Esophagus squamous epithelium (tissue), 5 donors: ENCODE results near the gene OAT. TPM values are rescaled to one million over a fixed set of nuclear protein-coding genes. Genes with fewer than 3 reads are reported as not detected.

Experiments used
- DNase-seq: peaks from one replicate; lab custom pipeline; 2025; lab: John Stamatoyannopoulos, UW
- H3K27ac ChIP-seq, 4 donors: fragments of 200-600 bp; sonication (generic); one replicate each; pipeline ENCODE4 v1.5.1; 2016 to 2019; ENCODE audit warnings: mild to moderate bottlenecking in 1 of 4
- H3K27me3 ChIP-seq, 4 donors: fragments of 200-600 bp; sonication (generic); 1 replicate in 3 of 4; 2 replicates in 1 of 4; pipeline versions ENCODE4 v1.5.1 to v1.6.0; 2017 to 2021; ENCODE audit warnings: antibody characterized with exemption in 1 of 4
- H3K36me3 ChIP-seq, 3 donors: fragments of 200-600 bp; sonication (generic); one replicate each; pipeline ENCODE4 v1.5.1; 2016 to 2019
- H3K4me1 ChIP-seq, 3 donors: fragments of 200-600 bp; sonication (generic); one replicate each; pipeline ENCODE4 v1.5.1; 2017 to 2019
- H3K4me3 ChIP-seq, 4 donors: fragments of 200-600 bp; sonication (generic); 1 replicate in 3 of 4; 2 replicates in 1 of 4; pipeline ENCODE4 v1.5.1; 2016 to 2019; ENCODE audit warnings: mild to moderate bottlenecking in 2 of 4, moderate library complexity in 1 of 4
- H3K9me3 ChIP-seq, 3 donors: fragments of 200-600 bp; sonication (generic); one replicate each; pipeline ENCODE4 v1.5.1; 2016 to 2019
- CTCF ChIP-seq, 6 experiments: fragments of 450-650 bp in 4 of 6; fragments of 200-600 bp in 2 of 6; sonication (generic) in 2 of 6; IDR thresholded peaks; one replicate each; pipeline ENCODE4 v1.5.1; 2016 to 2019; ENCODE audit warnings: antibody characterized with exemption in 6 of 6, mild to moderate bottlenecking in 4 of 6, moderate library complexity in 4 of 6
- POLR2A ChIP-seq, 4 donors: fragments of 450-650 bp; IDR thresholded peaks; one replicate each; pipeline ENCODE4 v1.6.1; 2017; ENCODE audit warnings: antibody characterized with exemption in 4 of 4, mild to moderate bottlenecking in 4 of 4, moderate library complexity in 3 of 4
- WGBS, 2 donors: methylation state at CpG; one replicate each; pipeline ENCODE4 v1.1.5; 2018; 5-methylcytosine and 5-hydroxymethylcytosine counted together
- intact Hi-C: fragments of 100-400 bp; cut with DNase I; formaldehyde crosslinking; loops from one replicate; pipeline ENCODE4 v1.15.0; 2022
- total RNA-seq, 4 donors: library from RNA; depleted of rRNA; stranded (reverse); fragments of >200 nt; gene quantifications; one replicate each; pipeline ENCODE4 v1.1.0, GENCODE V29; 2016
- donor health status: DM: yes; HTN: yes; CAD: no.

The OAT gene
- total RNA-seq, 4 donors from 2014 or later = 101 to 194 (median 131) TPM

DNA sequence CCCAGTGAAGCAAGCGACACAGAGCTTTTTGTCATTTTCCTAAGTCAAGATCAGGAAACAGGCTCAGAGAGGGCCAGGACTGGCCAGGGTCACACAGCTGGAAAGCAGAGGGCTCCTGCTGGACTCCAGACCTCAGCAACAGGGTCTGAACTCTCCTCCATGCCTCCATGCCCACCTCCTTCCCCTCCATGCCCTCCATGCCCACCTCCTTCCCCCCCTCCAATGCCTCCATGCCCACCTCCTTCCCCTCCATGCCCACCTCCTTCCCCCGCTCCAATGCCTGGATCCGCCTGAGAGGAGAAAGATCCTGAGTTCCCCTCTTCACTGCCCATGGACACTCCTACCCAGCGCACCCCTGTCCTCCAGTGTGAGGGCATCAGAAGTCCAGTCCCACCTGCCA, 51.3 kb downstream of the OAT start:
- DNase-seq = no peak
- intact Hi-C loops = no loop called here
- TF ChIP-seq POLR2A (IDR thresholded peaks at IDR 0.05) = no peak
- TF ChIP-seq CTCF (IDR thresholded peaks at IDR 0.05) = no peak
- Histone ChIP-seq H3K27ac (no peak overlapping the region), H3K27me3 (peaks cover 0 to 12% (median 0%) of the 10 kb centered on the region in 4 donors), H3K4me3 (no peak overlapping the region), H3K4me1 (peaks cover 0 to 6% (median 0%) of the 10 kb centered on the region in 3 donors), H3K36me3 (no peaks in the 10 kb centered on the region), H3K9me3 (no peaks in the 10 kb centered on the region)
- WGBS, 2 donors = 89 to 94% methylated on average over 2 to 3 of the region's 4 CpGs

DNA sequence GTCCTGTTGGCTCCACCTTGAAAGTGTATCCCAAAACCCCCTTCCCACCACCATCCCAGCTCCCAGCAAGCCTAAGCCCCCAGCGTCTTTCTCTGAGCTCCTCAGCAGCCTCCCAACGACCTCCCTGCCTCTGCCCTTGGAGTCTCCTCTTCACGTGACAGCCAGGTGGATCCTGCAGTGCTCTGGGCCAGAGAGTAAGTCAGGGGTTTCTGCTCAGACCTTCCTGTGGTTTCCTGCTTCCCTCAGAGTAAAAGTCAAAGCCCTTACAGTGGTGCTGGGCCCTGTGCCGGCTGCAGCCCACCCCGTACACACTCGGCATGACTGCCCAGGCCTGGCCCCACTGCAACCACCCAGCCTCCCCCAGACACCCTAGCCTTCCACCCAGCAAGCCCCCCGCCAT, 51.9 kb downstream of the OAT start:
- no peak for DNase-seq
- WGBS, 2 donors = 65 to 90% methylated on average over 3 of the region's 7 CpGs
- H3K36me3 ChIP-seq = no peaks in the 10 kb centered on the region
- H3K4me3 ChIP-seq = no peak overlapping the region
- no peak overlapping the region for H3K27ac ChIP-seq
- peaks cover 0 to 17% (median 0%) of the 10 kb centered on the region in 4 donors for H3K27me3 ChIP-seq
- no peak for TF ChIP-seq CTCF (IDR thresholded peaks at IDR 0.05)
- no peak for TF ChIP-seq POLR2A (IDR thresholded peaks at IDR 0.05)
- H3K9me3 ChIP-seq = no peaks in the 10 kb centered on the region
- H3K4me1 ChIP-seq = peaks cover 0 to 6% (median 0%) of the 10 kb centered on the region in 3 donors
- intact Hi-C loops = no loop called here

DNA sequence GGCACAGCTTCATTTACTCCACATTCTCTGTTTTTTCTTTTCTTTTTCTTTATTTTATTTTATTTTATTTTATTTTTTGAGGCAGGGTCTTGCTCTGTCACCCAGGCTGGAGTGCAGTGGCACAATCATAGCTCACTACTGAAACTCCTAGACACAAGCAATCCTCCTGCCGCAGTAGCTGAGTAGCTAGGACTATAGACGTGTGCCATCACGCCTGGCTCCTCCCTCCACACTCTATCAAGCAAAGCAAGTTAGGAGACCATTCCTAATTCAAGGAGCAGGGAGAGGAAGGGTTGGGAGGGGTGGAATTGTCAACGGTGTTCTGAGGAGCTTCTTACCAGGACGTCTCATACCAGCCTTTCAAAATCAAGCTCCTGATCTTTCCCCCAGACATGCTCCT, 52.4 kb downstream of the OAT start:
- WGBS, 2 donors = 34 to 57% methylated on average over 2 to 3 of the region's 5 CpGs
- Histone ChIP-seq H3K9me3 (no peaks in the 10 kb centered on the region), H3K27ac (no peak overlapping the region), H3K36me3 (no peaks in the 10 kb centered on the region), H3K27me3 (peaks cover 0 to 17% (median 0%) of the 10 kb centered on the region in 4 donors), H3K4me1 (peaks cover 0 to 6% (median 0%) of the 10 kb centered on the region in 3 donors), H3K4me3 (no peak overlapping the region)
- no peak for DNase-seq
- TF ChIP-seq CTCF (IDR thresholded peaks at IDR 0.05) (no peak), POLR2A (IDR thresholded peaks at IDR 0.05) (no peak)
- intact Hi-C loops = no loop called here

DNA sequence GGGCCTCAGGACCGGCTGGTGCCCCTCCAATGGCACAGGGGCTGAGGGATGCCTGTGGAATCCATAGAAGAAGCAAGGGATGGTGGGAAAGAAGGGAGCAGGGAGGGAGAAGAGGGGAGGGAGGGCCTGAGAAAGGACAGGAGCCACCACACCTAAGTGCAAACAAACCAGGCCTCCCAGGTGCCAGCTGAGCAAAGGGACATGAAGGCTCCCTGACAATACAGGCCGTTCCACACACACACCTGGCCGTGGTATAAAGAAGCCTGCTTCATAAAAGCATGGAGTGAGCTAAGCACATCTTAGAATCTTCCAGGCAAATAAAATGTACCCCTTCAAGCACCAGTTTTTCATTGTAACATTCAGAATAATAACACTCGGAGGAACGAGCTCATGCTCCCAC, 54.0 kb downstream of the OAT start:
- WGBS, 2 donors = 83 to 84% methylated on average over 5 of the region's 5 CpGs

GRCh38 chr10:124362568-124362967, 56.2 kb downstream of the OAT start:
- no peak for DNase-seq
- Histone ChIP-seq H3K27ac (no peak overlapping the region), H3K4me3 (no peak overlapping the region), H3K4me1 (peaks cover 0 to 14% (median 0%) of the 10 kb centered on the region in 3 donors), H3K36me3 (no peaks in the 10 kb centered on the region), H3K27me3 (peaks cover 0 to 12% (median 0%) of the 10 kb centered on the region in 4 donors), H3K9me3 (peaks cover 0 to 9% (median 0%) of the 10 kb centered on the region in 3 donors)
- intact Hi-C loops = no loop called here
- TF ChIP-seq CTCF (IDR thresholded peaks at IDR 0.05) = no peak
- TF ChIP-seq POLR2A (IDR thresholded peaks at IDR 0.05) = no peak
- WGBS, 2 donors = 72 to 85% methylated on average over 9 to 10 of the region's 10 CpGs

More for the DNA sequence above, 54.0 kb downstream of the OAT start:
- H3K36me3 ChIP-seq = no peaks in the 10 kb centered on the region
- H3K4me3 ChIP-seq = no peak overlapping the region
- H3K4me1 ChIP-seq = peaks cover 0 to 6% (median 0%) of the 10 kb centered on the region in 3 donors
- intact Hi-C loops = no loop called here
- no peak overlapping the region for H3K27ac ChIP-seq
- DNase-seq = no peak
- H3K9me3 ChIP-seq = peaks cover 0 to 3% (median 0%) of the 10 kb centered on the region in 3 donors
- peaks cover 0 to 12% (median 0%) of the 10 kb centered on the region in 4 donors for H3K27me3 ChIP-seq
- TF ChIP-seq CTCF (IDR thresholded peaks at IDR 0.05) = no peak
- no peak for TF ChIP-seq POLR2A (IDR thresholded peaks at IDR 0.05)
